Measurements from ENCODE around the gene PLPPR1.

Gene PLPPR1

DNA sequence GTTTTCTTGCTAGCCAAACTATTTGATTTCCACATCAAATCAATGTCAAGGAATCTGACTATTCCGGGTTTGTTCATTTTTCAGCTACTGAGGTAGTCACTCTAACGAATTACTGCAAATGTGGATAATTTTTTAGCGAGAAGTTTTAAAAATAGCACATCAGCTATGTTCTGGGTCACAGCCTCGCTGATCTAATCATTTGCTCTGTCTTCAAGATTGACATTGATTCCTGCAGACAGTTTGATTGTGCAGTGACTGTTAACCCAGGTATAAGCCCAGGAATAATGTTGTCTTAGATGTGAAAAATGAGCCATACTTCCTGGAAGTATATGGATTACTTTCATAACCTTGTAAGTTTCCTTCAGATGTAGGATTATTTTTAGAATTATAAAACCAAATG is 181.1 kb downstream of the PLPPR1 start:
- no peak for DNase-seq

DNA sequence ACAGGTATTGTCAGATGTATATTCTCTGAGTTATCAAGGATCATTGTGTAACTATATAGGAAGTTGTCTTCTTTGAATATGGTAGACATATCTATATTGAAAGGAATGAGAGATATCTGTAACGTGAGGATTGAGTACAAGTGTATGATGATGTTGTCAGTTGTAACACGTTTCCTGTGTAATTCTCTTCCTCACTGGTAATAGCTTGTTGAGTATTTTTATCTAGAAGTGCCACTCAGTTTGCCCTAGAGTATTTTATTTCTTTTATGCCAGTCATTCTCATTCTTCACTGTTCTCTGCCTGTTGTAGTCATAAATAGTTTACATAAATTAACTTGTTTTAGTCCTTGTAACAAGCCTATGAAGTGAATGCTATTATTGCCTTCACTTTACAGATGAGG is 184.1 kb downstream of the PLPPR1 start:
- DNase-seq: no peak

DNA sequence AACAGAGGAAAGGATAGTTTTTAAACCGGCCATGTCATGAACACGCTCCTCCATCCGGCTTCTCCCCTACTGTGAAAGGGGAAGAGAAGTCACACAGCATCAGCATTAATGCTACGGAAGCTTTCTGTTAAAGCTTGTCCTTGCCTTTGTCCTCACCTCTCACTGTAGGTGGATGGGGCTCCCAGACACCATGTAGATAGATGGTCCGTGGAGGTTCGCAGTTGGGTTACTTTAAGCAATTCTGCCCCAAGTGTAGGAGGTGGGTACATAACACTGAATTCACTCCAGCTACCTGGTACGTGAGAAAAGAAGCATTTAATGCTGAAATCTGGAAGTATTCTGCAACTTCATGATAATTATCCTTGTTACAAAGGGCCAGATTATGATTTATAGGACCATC is 190.5 kb downstream of the PLPPR1 start:
- DNase-seq: no peak

DNA sequence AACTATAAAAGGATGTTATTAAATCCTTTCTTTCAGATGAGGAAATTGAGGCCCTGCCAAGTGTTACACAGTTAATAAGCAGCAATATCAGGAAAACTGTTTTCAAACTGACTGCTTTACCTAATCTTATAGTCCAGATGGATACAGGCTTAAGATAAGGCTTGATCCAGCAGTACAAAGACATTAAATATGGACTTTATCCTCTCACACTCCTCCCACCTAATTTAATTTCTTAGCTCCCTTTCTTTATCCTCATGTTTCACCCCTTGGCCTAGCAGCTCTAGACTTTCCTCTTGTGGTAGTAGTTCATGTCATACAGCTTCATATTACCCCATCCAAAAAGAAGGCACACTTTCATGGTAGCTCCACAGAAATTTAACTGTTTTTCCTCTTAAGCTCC is 191.8 kb downstream of the PLPPR1 start:
- DNase-seq: no peak

DNA sequence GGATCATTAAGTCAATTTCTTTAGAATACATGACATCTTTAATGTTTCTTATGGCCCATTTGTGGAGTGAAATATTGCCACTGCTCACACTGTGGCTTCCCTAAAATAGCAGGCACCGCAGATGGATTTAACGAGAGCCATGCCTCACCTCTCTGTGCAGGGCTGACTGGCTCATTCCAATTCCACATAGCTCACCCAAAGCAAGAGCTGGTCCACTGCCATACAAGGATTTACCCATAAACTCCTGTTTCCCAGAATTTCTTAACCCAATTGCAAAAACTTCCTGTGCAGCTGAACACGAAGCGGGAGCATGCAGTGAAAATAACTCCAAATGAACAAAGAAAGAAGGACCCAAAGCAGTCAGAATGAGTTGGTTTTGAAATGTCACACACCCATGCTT is 196.7 kb downstream of the PLPPR1 start:
- no peak for DNase-seq

DNA sequence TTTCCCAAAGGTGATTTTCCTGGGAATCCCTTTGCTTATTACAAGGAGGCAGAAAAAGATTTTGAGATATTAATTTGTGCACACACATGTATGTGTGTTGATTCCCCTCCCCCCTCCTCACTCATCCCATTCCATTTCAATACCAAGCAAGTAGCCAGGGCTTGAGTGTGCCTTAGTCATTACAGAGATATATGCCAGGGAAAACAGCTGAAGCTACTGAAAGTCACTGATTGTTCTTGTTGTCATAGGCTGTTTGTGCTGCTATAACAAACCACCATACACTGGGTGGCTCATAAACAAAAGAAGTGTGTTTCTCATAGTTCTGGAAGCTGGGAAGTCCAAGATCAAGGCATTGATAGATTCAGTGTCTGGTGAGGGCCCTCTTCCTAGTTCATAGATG is 197.6 kb downstream of the PLPPR1 start:
- peak in 15 of 51 donors; percentile 4 to 85 (median 32) for DNase-seq

DNA sequence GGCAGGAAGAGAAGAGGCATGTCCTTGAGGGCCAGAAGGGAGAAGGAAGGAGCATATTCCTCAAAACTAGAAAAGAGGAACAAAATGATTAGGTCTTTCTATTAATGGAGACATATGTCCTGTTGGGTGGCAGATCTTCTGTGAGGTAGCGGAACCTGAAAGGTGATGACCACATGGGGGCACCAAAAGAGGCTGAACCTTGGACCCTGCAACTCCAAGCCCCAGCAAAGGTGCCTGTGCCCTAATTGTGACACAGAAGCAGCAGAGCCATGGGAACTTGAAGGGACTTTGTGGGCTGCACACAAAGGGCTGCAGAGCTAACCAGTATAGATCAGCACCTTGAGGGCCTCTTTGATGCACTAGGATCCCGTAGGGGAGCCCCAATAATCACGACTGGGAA is 198.3 kb downstream of the PLPPR1 start:
- DNase-seq: no peak

DNA sequence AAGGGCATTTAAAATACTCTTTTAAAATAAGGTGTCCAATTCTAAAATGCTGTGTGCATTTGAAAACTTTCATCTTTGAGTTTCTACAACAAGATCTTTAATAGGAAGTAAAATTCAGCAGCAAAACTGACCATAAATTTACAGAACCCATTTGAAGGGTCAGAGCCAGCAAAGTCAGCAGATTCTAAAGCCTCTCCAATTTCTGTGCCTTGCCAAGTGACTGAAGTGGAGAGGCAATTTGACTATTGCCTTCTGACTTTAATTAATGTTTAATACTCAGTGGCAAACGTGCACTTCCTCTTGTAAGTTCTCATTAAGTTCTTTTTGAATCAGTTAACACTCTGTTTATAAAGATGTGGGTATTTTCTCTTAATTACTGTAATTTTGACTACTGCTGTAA is 201.1 kb downstream of the PLPPR1 start:
- DNase-seq: peak in 1 of 51 donors; percentile 54

DNA sequence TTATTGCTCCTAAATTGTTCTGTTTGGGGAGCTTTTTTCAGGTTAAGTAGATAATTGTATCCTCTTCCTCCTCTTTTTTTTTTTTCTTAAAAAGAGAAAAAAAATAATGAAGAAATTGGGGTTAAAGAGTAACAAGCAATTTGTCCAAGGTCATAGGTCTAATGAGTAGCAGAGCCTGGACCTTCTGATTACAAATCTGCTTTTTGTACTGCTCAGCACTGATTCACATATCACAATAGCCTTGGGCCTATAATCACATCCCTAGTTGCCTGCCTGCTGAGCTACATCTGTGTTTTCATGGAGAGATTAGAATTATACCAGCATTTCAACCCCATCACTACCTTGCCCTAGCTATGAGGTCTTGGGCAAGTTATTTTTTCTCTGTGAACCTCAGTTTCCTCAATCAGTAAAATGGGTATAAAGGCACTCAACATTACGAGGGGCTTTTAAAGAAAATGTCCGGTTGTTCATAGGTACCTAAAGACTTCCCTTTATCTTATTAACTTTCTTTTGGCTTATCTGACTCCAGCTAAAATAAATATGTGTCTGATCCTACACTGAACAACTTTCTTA is 204.0 kb downstream of the PLPPR1 start:
- no peak for DNase-seq

DNA sequence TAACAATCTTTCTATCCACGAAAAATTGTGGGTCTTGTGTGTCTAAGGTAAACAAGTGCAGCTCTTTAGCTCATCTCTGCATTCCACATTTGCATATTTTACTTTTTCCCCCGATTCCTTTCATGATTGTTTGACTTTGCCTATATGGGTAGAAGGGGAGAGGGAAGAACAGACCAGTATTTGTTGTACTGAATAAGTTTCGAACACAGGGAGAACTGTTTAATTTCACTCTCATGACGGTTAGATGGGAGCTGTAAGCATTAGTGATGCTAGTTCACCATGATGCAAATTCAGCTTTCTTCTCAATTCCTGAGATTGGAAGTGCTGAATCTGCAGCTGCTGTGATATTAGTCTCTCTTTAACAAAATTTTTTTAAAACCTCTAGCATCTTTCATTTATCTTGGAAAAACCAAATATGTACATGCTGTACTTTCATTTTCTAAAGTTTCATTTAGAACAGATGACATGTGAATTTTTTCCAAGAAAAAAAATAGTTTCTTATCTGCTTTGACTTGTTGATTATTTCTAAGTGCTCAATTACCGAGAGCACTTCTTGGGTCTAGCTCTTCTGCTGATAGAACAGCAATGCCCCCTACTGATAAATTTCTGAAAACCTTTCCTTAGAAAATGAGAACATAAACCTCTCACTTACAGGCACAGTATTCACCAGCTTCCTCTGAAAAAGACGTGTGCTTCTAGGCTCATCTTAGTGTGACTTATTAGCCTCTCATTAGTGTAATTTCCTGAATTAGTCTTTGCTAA is 206.8 kb downstream of the PLPPR1 start:
- DNase-seq: peak in 3 of 51 donors; percentile 36 to 82 (median 48)

DNA sequence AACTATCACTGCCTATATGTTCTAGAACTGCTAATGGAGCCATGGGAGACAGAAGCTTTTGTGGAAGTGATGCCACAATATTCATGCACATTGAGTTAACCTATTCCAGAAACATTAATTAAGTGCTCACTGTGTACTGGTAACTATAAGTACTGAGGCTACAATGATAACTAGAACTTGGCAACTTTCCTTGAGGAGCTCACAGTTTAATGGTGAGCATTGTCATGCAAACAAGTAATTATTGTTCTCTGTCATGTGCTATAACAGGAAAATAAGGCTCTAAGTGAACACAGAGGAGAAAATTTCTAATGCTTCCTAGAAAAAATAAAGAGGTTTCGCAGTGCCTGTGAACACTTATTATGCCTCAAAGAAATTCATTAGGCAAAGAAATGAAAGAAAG is 214.1 kb downstream of the PLPPR1 start:
- peak in 2 of 51 donors; percentile 36 to 57 for DNase-seq

DNA sequence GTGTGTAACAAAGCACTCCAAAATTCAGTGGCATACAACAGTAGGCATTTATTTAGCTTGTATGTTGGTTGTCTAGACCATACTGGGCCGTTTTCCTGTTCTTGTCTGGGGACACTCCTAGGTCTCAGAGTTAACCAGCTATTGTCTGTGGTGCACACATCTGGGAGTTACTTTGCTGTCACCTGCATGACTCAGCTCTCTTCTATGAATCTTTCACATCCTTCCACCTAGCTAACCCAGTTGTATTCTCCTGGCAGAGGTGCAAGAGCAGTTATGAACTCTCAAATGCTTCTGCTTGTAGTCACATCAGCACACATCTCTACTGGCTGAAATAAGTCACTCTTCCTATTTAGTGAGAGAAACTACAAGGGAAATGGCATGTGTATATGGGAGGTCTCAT is 218.2 kb downstream of the PLPPR1 start:
- DNase-seq: no peak

DNA sequence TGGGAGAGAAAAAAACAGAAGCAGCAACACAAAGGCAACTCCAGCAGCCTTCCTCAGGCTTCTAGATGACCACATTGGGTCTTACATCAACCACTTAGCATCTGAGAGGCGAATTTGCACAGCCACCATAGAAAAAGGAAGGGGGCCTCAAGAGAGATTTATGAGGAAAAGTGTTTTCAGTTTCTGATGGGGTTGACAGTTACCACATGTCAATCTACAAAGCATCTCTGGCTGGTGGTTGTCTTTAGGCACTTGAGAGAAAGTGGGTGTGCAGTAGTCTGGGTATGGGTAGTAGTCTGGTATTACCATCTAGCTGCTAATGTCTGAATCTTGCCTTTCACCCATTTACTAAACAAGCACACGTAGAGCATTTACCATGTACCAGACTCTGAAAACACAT is 218.8 kb downstream of the PLPPR1 start:
- DNase-seq: no peak

DNA sequence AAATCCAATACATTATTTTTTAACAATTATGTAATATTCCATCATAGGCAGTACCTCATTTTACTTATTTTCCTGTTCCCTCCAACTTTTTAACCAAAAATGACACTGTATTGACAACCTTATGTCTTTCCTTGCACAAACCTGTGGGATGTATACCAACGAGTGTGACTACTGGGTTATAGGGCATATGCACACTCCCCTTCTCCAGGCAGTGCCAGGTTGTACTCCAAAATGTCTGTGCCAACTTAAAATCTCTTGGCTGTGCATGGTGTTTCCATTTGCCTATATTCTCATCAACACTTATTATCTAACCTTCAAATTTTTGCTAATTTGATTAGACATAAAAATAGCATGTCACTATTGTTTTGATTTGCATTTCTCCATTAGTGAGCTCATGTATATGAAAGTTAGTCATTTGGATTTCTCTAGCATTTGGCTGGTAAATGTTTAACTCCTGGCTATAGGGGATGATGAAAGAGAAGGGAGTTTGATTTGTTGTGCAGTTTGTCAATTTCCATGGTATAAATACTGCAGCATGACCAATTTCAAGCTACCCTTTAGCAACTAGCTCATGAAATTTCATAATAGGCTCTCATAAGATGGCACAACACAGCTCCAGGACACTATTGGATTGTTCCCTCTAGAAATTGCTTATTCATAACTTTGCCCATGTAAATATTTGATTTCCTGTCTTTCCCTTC is 226.4 kb downstream of the PLPPR1 start:
- no peak for DNase-seq

DNA sequence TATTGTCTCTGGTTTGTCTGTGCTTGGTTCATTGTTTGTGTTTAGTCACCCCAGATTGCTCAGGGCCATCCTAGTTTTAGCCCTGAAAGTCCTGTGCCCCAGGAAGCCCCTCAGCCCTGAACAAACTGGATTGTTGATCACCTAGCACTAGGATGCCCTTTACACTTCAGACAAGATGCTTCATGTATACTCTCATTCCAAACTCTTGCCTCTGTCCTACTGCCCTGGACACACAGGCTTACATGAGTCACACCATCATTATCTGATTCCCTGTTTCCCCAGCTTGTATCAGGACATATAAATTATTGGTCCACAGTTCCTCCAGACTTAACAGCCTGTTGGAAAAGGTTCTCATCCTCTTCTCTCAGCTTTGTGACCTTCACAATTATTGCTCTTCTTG is 236.2 kb downstream of the PLPPR1 start:
- no peak for DNase-seq

DNA sequence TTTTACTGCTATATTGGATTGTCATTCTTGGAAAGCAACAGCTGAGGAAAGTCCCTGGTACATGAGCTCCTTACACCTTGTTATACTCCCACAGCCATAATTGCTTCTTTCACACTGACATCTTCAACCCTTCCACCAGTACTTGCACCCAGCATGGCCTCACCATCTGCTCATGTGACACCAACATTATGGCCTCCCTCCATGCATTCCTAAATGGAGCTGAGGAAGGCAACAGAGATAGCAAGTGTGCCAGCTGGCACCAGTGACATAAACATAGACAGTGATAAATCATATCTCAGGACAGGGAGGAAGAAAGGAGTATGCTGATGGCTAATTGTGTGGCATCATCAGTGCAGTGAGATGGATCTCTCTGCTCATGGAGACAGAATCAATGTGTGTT is 236.7 kb downstream of the PLPPR1 start:
- no peak for DNase-seq

DNA sequence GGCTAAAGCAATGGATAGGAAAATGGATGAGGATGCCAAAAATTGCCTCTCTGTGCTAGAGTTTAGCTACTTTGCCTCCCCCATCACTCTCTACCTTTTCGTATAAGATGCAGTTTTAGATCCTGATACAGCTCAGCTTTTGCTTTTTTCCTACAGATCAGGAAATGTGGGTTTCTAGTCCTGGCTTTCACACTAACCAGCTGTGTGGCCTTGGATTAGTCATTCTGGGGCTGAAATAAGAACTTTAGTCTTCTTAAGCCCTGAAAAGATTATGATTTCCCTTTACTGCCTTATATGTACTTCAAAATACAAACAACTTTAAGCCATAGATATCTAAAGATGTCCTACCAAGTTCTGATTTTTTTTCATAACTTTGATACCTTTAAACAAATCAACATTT is 239.9 kb downstream of the PLPPR1 start:
- no peak for DNase-seq

DNA sequence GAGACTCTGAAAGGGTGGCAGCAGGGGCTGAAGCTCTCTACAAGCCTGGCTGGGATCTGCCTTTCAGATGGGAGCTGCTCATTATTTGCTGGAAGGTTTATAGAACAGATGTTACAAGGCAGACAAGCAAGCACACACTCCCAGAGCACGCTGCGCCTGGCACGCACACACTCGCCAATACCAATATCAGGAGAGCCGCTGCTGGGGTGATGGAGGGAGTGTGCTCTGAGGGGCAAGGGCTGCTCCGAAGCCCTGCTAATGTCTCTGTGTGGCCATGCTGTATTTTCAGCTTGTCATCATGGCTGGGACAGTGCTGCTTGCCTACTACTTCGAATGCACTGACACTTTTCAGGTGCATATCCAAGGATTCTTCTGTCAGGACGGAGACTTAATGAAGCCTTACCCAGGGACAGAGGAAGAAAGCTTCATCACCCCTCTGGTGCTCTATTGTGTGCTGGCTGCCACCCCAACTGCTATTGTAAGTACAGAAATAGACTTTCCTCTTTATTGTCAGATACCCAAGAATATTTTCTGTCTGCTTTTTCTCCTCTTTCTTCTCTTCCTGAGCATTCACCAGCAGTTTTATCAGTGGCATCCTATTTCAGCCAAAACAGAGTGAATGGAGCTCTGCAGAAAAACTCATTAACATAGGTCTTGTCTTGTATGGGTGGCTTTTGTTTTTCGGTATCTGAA is 241.2 kb downstream of the PLPPR1 start:
- DNase-seq: peak in 28 of 51 donors; percentile 7 to 78 (median 24)

DNA sequence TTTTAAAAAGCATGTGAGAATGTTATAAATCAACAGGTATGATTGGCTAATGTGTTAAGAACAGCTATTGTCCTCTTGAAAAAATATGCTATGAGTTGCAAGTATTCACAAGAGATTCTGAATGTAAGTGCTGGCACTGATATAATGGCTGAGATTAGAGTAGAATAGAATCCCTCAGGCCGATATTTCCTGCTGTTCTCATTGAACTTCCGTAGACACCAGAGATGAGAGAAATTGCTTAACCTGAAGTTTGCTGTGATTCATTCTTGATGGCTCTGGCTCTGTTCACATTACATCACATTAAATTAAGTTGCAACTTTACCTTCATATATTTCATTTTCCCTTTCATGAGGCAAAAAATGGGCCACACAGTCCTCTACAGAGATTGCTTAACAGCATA is 241.8 kb downstream of the PLPPR1 start:
- DNase-seq: peak in 2 of 51 donors; percentile 34 to 74

DNA sequence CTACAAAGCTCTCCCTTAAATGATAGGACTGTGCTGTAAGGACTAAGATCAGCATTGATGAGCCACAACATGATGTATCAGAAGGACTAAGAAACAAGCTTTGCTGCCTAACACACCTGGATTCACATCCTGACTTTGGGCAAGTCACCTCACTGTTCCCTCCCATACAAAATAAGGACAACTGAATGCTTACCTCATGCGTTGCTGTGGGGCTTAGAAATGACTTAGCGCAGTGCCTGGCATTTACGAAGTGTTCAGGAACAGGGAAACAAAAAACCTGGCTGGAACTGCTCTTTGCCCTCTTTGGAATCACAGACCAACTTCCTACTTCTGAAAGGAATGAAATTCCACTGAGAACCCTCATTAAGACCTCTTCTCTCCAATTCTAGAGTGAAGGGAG is 242.6 kb downstream of the PLPPR1 start:
- DNase-seq: no peak

DNA sequence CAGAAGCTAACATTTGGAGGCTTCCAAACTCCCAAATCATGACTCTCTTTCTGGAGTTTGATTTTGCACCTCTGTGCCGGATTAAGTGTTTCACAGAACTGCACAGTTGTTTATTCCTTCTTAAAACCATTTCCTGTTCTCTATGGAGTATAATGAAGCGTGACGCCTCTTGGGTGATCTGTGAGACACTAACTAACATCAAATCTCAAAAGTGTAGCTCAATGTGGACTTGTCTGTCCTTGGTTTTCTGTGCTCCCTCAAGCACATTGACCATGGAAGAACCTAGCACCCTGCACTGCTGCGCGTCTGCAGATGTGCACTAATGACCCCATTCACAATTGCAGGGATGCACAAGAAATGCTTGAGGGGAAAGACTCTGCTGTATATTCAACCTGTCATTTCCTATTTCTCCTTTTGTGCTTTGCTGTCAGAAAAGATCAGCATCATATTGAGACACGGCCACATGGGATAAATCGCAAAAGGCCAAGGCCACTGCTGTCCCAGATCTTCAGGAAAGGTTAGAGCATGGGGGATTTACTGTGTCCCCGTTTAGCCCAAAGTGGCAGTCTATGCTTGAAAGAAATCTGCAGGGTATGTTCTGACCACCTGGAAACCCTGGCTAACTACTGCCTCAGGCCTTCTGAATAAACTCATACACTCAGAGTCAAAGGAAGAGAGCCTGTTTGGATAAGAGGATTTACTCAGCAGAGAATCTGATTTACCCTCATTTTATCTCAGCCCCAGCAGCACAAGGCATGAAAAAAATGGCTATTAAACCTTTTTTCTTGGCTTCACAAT is 246.6 kb downstream of the PLPPR1 start:
- peak in 1 of 51 donors; percentile 66 for DNase-seq
